LNCAP (cell line): ENCODE results near the gene SCYGR2.

Experiments
- TF ChIP-seq, protein P1 (sequence below): fragments of 450-650 bp; IDR thresholded peaks from 2 replicates; pipeline ENCODE4 v1.5.1; 2017; ENCODE audit warnings: mild to moderate bottlenecking

Gene SCYGR2

DNA sequence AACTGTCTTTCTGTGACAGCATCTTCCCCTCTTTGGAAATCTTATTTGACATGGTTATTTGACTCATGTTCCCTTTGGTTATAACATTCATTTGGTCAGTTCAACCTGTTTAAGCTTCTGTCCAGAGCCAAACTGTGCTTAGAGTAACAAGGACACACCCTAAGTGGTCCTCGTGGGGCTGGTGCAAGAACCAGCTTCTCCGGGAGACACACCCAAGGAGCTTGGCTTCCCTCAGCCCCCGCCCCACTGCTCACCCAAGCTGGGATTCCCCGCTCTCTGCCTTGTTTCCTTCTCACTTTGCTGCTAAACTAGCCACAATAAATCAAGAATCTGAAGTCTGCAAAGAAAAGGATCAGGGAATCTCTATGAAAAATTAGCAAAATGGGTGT lies 14.6 kb downstream of the SCYGR2 start:
- TF ChIP-seq, protein P1, sequence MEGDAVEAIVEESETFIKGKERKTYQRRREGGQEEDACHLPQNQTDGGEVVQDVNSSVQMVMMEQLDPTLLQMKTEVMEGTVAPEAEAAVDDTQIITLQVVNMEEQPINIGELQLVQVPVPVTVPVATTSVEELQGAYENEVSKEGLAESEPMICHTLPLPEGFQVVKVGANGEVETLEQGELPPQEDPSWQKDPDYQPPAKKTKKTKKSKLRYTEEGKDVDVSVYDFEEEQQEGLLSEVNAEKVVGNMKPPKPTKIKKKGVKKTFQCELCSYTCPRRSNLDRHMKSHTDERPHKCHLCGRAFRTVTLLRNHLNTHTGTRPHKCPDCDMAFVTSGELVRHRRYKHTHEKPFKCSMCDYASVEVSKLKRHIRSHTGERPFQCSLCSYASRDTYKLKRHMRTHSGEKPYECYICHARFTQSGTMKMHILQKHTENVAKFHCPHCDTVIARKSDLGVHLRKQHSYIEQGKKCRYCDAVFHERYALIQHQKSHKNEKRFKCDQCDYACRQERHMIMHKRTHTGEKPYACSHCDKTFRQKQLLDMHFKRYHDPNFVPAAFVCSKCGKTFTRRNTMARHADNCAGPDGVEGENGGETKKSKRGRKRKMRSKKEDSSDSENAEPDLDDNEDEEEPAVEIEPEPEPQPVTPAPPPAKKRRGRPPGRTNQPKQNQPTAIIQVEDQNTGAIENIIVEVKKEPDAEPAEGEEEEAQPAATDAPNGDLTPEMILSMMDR, result no peak

DNA sequence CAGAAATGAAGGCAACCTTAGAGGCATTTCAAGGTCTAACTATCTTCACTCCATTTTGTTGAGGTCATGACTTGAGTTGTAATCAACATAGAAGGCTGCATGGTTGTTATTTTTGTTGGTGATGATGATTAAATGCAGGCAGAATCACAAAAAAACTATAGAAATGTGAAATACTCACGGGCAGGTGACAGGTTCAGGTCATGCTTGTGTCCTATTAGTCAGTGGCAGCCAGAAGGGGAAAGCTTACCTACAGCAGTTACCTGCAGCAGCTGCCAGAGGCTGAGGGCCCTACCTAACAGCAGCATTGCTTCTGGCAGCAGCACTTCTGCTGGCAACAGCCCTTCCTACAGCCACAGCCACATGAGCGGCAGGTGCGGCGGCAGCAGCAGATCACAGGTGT lies 15.6 kb downstream of the SCYGR2 start:
- TF ChIP-seq, protein P1, result no peak

DNA sequence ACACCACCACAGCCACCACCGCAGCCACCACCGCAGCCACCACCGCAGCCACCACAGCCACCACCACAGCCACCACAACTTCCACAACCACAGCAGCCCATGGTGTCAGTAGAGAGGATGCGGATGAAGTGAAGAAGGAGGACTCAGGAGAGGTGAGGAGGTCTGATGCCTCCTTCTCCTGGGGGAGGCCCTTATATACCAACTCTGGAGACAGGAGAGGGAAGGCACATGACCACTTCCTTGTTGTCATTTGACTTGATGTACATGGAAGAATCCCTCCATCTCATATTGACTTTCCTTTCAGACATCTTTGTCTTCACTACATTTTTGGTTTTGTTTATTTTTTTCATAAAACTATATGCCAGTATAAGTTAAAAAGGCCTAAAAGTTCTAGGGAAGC lies 16.0 kb downstream of the SCYGR2 start, which contains the start of gene SCYGR3:
Gene SCYGR3 (minus strand): TSS at position 101 of the 400 bp plus-strand sequence. CDS start 0 bp downstream, at position 101.
- TF ChIP-seq, protein P1, result no peak

DNA sequence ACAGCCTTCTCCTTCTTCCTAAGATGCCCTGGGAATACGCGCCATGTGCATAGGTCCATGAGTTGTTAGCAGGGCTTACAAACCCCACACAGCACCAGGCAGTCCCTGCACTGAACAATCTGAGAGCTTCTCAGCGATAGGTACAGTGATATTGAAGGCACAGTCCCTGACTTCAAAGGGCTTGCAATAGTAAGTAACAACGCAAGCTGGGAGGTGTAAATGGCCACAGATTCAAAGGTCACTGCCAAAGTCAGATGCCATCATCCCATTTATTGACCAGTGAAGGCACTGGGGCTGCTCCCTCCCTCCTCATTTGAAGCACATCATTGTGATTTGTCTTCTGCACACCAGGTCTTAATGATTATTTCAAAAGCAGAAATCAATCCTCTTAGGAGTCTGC lies 16.5 kb downstream of the SCYGR2 start:
- TF ChIP-seq, protein P1, result no peak

DNA sequence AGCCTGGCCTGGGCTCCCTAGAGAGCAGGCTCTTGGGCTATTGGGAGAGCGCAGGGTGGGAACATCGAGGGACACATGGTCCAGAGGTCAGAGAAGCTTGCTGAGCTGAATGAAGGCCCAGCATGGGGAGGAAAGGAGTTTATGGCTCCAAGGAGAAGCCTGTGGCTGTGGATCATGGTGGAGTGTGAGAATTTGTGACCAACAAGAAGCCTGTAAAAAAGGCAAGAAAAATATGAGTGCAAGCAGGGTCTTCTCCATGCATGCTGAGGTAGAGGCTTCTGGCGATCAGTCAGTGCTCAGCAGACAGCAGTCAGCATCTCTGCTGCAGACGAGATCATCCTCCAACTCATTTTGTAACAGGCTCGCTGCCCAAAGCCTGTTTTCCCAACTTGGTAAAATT lies 17.2 kb downstream of the SCYGR2 start:
- TF ChIP-seq, protein P1, result no peak

DNA sequence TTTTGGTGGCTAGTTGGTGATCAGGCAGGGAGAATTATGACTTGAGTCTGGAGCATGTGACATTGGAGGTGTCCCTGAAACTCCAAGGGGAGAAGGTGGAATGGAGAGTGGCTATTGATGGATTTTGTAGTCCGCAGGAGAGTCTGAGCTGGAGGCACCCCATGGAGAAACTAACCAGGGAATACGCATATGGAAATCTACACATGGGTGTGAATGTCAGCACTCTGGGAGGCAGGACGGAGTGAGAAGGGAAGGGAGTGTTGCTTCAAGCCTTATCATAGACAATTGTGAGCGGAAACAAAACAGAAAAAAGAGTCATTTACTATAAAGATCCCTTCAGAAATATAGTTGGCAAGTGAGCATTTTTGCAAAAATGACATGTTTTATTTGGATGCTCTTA lies 17.9 kb downstream of the SCYGR2 start:
- TF ChIP-seq, protein P1, result no peak

DNA sequence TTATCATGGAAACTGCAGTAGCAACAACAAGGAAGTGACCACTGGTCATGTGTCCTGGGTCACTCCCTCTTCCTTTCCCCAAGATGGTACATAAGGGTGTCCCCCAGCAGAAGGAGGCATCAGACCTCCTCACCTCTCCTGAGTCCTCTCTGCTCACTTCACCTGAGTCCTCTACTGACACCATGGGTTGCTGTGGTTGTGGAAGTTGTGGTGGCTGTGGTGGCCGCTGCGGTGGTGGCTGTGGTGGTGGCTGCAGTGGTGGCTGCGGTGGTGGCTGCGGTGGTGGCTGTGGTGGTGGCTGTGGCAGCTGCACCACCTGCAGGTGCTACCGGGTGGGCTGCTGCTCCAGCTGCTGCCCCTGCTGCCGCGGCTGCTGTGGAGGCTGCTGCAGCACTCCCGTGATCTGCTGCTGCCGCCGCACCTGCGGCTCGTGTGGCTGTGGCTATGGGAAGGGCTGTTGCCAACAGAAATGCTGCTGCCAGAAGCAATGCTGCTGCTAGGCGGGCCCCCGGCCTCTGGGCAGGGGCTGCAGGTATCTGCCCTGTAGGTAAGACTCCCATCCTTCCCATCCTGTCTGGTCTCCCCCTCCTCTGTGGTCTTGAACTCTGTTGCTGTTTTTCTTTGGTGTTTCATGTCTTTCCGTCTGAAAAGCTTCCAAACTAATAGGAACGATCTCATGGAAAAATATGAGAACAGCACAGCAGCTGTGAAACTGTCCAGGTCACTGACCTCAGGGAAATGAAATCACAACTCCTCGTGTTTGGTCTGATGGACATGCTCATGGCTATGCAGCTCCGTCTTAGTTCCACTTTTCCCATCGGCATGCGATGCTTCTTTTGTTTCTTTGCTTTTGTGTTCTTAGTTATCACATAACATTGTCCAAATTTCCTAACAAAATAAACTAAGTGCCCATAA lies 18.9 kb downstream of the SCYGR2 start, which contains the start of gene SCYGR4:
Gene SCYGR4 (plus strand): TSS at position 183 of the 915 bp plus-strand sequence. CDS start 0 bp downstream, at position 183.
- TF ChIP-seq, protein P1, result no peak
